Suppressor macrophage (primary cell): ENCODE measurements around the gene LALBA.
"Not testable (repeated sequence)": the region's sequence is repeated elsewhere in the genome, so short reads cannot be mapped to it uniquely, and the experiment has no call there.

Source experiments
- DNase-seq, 4 experiments: peaks; one replicate each; pipeline ENCODE4 v3.0.0-alpha.2; 2020 to 2022

Gene LALBA

DNA sequence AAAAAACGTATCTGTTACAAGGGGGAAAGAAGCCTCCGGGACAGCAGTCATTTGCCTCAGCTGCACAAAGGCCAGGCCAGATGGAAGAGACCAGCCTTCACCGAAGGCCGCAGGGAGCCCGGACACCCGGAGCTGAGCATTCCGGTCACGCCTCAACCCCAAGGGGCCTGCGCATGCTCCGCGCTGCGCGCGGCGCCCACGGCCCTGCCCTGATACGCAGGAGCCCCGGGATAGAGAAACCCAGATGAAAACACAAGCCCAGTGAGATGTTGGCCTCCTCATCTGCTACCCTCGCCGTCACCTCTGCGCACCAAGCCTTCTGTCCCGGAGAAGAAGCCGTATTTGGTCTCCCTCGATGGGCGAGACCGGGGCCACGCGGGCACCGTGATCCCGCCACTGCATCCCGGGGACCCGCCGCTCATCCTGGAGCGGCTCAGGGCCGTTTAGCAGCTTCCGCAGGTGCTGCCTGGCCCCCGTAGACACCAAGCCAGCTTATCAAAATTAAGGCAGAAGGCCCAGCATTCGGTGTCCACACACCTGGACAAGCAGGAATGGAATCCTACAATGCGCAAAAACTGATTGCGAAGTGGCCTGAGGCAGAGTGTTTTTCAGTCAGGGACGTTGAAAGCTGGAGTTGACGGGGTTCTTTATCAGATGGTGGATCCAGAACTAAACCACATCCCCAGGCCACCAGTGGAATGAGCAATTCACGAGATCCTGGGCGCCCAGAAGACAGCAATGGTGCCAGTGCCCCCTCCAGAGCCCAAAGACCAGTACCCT, 41.8 kb downstream of the LALBA start:
- no peak for DNase-seq

DNA sequence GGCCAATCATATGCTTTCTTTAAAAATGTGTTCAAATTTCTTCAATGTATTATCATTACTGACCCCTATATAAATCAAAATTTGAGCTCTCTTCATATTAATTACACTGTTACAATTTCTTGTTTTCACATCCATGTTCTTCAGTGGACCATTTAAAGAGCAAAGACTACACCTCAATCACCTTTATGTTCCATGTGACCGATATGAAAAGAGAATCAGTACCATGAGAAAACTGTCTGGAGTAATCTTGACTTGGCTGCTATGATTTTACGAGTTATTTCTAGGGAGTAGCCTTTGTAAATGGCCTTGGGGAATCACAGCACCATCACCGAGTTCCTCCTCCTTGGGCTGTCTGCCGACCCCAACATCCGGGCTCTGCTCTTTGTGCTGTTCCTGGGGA, 44.5 kb downstream of the LALBA start, which contains the start of gene OR8S1:
TSS of gene OR8S1 (plus strand) at position 301 of the 400 bp plus-strand sequence. CDS start at position 301, 0 bp downstream.
- no peak for DNase-seq

- DNase-seq: not testable (repeated sequence)
Observed at GRCh38 chr12:48520381-48520780, 49.5 kb downstream of the LALBA start.
